Dermis microvascular lymphatic vessel endothelial cell (primary cell): Measurements from ENCODE around the gene SORBS1. TPM values are rescaled to one million over a fixed set of nuclear protein-coding genes. Genes with fewer than 3 reads are reported as not detected.

Experiments
- DNase-seq, 2 donors: peaks; one replicate each; pipeline versions ENCODE4 v3.0.0 to v3.0.0-alpha.2; 2010; ENCODE audit warnings: low read depth in 2 of 2
- total RNA-seq: library from RNA; depleted of rRNA; stranded (reverse); fragments of >200 nt; gene quantifications from 2 replicates; pipeline ENCODE4 v1.2.1, GENCODE V29; 2014

Gene SORBS1
- 0.77 and 2.4 TPM in 2 replicates for total RNA-seq

GRCh38 chr10:95561177-95561863 lies at the start of gene SORBS1:
SORBS1 (minus strand) TSS chr10:95561371; CDS start chr10:95441135, 120,236 bp downstream.
- peak; percentile 89 to 99 for DNase-seq

GRCh38 chr10:95610727-95611126 lies 49.6 kb upstream of the SORBS1 start:
- no peak for DNase-seq

- DNase-seq: no peak
Measured at GRCh38 chr10:95606922-95607321, 45.8 kb upstream of the SORBS1 start.

GRCh38 chr10:95605163-95605562 lies 44.0 kb upstream of the SORBS1 start:
- no peak for DNase-seq

- DNase-seq: no peak
Measured at GRCh38 chr10:95604630-95605029, 43.5 kb upstream of the SORBS1 start.

- DNase-seq: no peak
Measured at GRCh38 chr10:95602382-95602781, 41.2 kb upstream of the SORBS1 start.

GRCh38 chr10:95601116-95601719 lies 40.0 kb upstream of the SORBS1 start:
- DNase-seq: peak; percentile 75 to 88

- DNase-seq: no peak
Measured at GRCh38 chr10:95600158-95600557, 39.0 kb upstream of the SORBS1 start.

GRCh38 chr10:95597788-95598187 lies 36.6 kb upstream of the SORBS1 start:
- DNase-seq: no peak

- no peak for DNase-seq
Measured at GRCh38 chr10:95588025-95588424, 26.9 kb upstream of the SORBS1 start.

GRCh38 chr10:95579835-95580535 lies 18.8 kb upstream of the SORBS1 start:
- DNase-seq: no peak

GRCh38 chr10:95579292-95579691 lies 18.1 kb upstream of the SORBS1 start:
- DNase-seq: no peak

GRCh38 chr10:95578619-95579018 lies 17.4 kb upstream of the SORBS1 start:
- no peak for DNase-seq

- no peak for DNase-seq
Measured at GRCh38 chr10:95574649-95575365, 13.6 kb upstream of the SORBS1 start.

GRCh38 chr10:95573964-95574604 lies 12.9 kb upstream of the SORBS1 start:
- no peak for DNase-seq

GRCh38 chr10:95573527-95573926 lies 12.4 kb upstream of the SORBS1 start:
- DNase-seq: no peak

GRCh38 chr10:95572131-95572820 lies 11.1 kb upstream of the SORBS1 start:
- no peak for DNase-seq

- DNase-seq: no peak
Measured at GRCh38 chr10:95571390-95571789, 10.2 kb upstream of the SORBS1 start.

GRCh38 chr10:95569368-95569767 lies 8.2 kb upstream of the SORBS1 start:
- DNase-seq: no peak

- peak in 1 of 2 donors; percentile 9 for DNase-seq
Measured at GRCh38 chr10:95567903-95568630, 6.9 kb upstream of the SORBS1 start.
